ENCODE data around the gene ADAM12.

- TF ChIP-seq JUND (IDR thresholded peaks at IDR 0.05), result no peak
- no peak for TF ChIP-seq ZNF274 (IDR thresholded peaks at IDR 0.05; ENCODE audit: low read depth, low read length)
These were observed 271.1 kb downstream of the ADAM12 start for GRCh38 chr10:126117196-126117595.
